Keratinocyte (primary cell): Measurements from ENCODE around the gene SELENOK. TPM values are rescaled to one million over a fixed set of nuclear protein-coding genes. Genes with fewer than 3 reads are reported as not detected.

Experiments used
- DNase-seq: peaks from one replicate; pipeline ENCODE4 v3.0.0-alpha.2; 2011; ENCODE audit warnings: low read depth, missing footprints, low spot score
- FAIRE-seq: peaks from 2 replicates; lab custom pipeline; 2011; peaks lifted over from hg19 to GRCh38; lab: Jason Lieb, UNC
- H2AFZ ChIP-seq: 2 replicates; pipeline ENCODE4 v1.6.0; 2012; ENCODE audit warnings: low read length, control low read depth, inconsistent platforms; ENCODE audit not compliant: control insufficient read depth
- H3K27ac ChIP-seq: 2 replicates; pipeline ENCODE4 v1.5.1; 2011; ENCODE audit warnings: low read length; ENCODE audit not compliant: control insufficient read depth, insufficient read depth
- H3K27me3 ChIP-seq: 3 replicates; pipeline ENCODE4 v1.6.0; 2011; ENCODE audit warnings: low read length; ENCODE audit not compliant: control insufficient read depth, insufficient read depth; ENCODE audit errors: extremely low read depth
- H3K36me3 ChIP-seq, 2 experiments: 2 replicates in 1 of 2; 3 replicates in 1 of 2; pipeline ENCODE4 v1.5.1; 2011; ENCODE audit warnings: low read length in 2 of 2, mild to moderate bottlenecking in 1 of 2; ENCODE audit not compliant: control insufficient read depth in 2 of 2, insufficient read depth in 2 of 2; ENCODE audit errors: extremely low read depth in 1 of 2
- H3K4me1 ChIP-seq: 3 replicates; pipeline ENCODE4 v1.5.1; 2011; ENCODE audit warnings: low read length; ENCODE audit not compliant: control insufficient read depth, insufficient read depth; ENCODE audit errors: extremely low read depth
- H3K4me2 ChIP-seq: 3 replicates; pipeline ENCODE4 v1.6.0; 2011; ENCODE audit warnings: low read depth, low read length; ENCODE audit not compliant: control insufficient read depth, insufficient read depth; ENCODE audit errors: extremely low read depth
- H3K4me3 ChIP-seq, 3 experiments: fragments of 200-600 bp in 1 of 3; sonication (generic) in 1 of 3; 2 replicates in 2 of 3; 3 replicates in 1 of 3; pipeline ENCODE4 v1.5.1; 2011 to 2016; ENCODE audit warnings: low read length in 3 of 3, mild to moderate bottlenecking in 3 of 3, control low read depth in 2 of 3, inconsistent platforms in 1 of 3, low read depth in 1 of 3, mixed read lengths in 1 of 3, mixed run types in 1 of 3, moderate library complexity in 1 of 3; ENCODE audit not compliant: control insufficient read depth in 2 of 3, insufficient read depth in 2 of 3; ENCODE audit errors: extremely low read depth in 1 of 3
- H3K79me2 ChIP-seq: 2 replicates; pipeline ENCODE4 v1.6.0; 2012; ENCODE audit warnings: low read length; ENCODE audit not compliant: control insufficient read depth, insufficient read depth
- H3K9ac ChIP-seq: 3 replicates; pipeline ENCODE4 v1.6.0; 2011; ENCODE audit warnings: low read length; ENCODE audit not compliant: control insufficient read depth, insufficient read depth; ENCODE audit errors: extremely low read depth
- H3K9me1 ChIP-seq: 3 replicates; pipeline ENCODE4 v1.6.0; 2011; ENCODE audit warnings: low read length; ENCODE audit not compliant: control insufficient read depth, insufficient read depth; ENCODE audit errors: extremely low read depth
- H3K9me3 ChIP-seq: 2 replicates; pipeline ENCODE4 v1.5.1; 2012; ENCODE audit warnings: low read depth, low read length; ENCODE audit not compliant: control insufficient read depth
- H4K20me1 ChIP-seq: 3 replicates; pipeline ENCODE4 v1.6.0; 2011; ENCODE audit warnings: low read length; ENCODE audit not compliant: control insufficient read depth, insufficient read depth; ENCODE audit errors: extremely low read depth
- CTCF ChIP-seq, 3 experiments: IDR thresholded peaks in 1 of 3; conservative IDR thresholded peaks in 1 of 3; optimal IDR thresholded peaks in 1 of 3; 2 replicates in 2 of 3; 3 replicates in 1 of 3; pipeline versions ENCODE3 to v1.5.1; 2011; ENCODE audit warnings: low read length in 3 of 3, mild to moderate bottlenecking in 3 of 3, moderate library complexity in 2 of 3, control low read depth in 1 of 3, inconsistent platforms in 1 of 3; ENCODE audit not compliant: insufficient read depth in 2 of 3; ENCODE audit errors: extremely low read depth in 1 of 3
- EZH2 ChIP-seq: IDR thresholded peaks from one replicate; pipeline ENCODE4 v1.6.1; 2012; ENCODE audit warnings: inconsistent platforms, mild to moderate bottlenecking, low read length, moderate library complexity
- dilution Hi-C: fragments of 300-500 bp; cut with MboI; formaldehyde crosslinking; loops from one replicate; pipeline ENCODE4 v1.7.0; 2020; ENCODE audit warnings: low sequenced_read_pairs; ENCODE audit not compliant: extremely low pct_ligation_motif_present
- polyA plus RNA-seq, 5 experiments: library from polyadenylated mRNA; depleted of rRNA in 3 of 5; stranded (reverse) in 3 of 5; stranded (forward) in 1 of 5; unstranded in 1 of 5; fragments of >200 nt; gene quantifications; 1 replicate in 1 of 5; 2 replicates in 3 of 5; 3 replicates in 1 of 5; pipeline versions ENCODE4 v1.2.1 to v1.2.3, GENCODE V29; 2011 to 2012; ENCODE audit warnings: missing spikeins in 2 of 5, low read depth in 1 of 5, low replicate concordance in 1 of 5

SELENOK gene
- polyA plus RNA-seq, 1 donor (not counting 4 experiments of a cell fraction or from before 2014, with no cell fraction given) = 94.9 TPM

- Histone ChIP-seq H3K4me1 (peaks cover 18% of the 10 kb centered on the region), H2AFZ (peak overlapping the region; percentile 91), H3K27ac (peak overlapping the region; percentile 97), H3K27me3 (no peaks in the 10 kb centered on the region), H3K9me3 (no peaks in the 10 kb centered on the region), H3K4me3 (peak overlapping the region; percentile 79 to 99 (median 87)), H3K9me1 (peaks cover 6% of the 10 kb centered on the region), H4K20me1 (no peaks in the 10 kb centered on the region), H3K4me2 (peak overlapping the region; percentile 90), H3K9ac (peak overlapping the region; percentile 99), H3K79me2 (peaks cover 34% of the 10 kb centered on the region), H3K36me3 (peaks cover 0 to 4% of the 10 kb centered on the region in 2 experiments)
- peak; percentile 64 for FAIRE-seq
- no peak for DNase-seq
- dilution Hi-C loops = no loop called here
- TF ChIP-seq CTCF (optimal IDR thresholded peaks at IDR 0.05 in 1 of 3, IDR thresholded peaks at IDR 0.05 in 1 of 3, conservative IDR thresholded peaks at IDR 0.05 in 1 of 3; ENCODE audit: extremely low read depth in 1 of 3, insufficient read depth in 2 of 3, low read length in 3 of 3) (no peak), EZH2 (no peak)
Measured at GRCh38 chr3:53890726-53891475, 758 bp downstream of the SELENOK start.

- H3K9me1 ChIP-seq = peaks cover 6% of the 10 kb centered on the region
- H3K27ac ChIP-seq = no peak overlapping the region
- peaks cover 34% of the 10 kb centered on the region for H3K79me2 ChIP-seq
- no peaks in the 10 kb centered on the region for H4K20me1 ChIP-seq
- dilution Hi-C loops = no loop called here
- DNase-seq = no peak
- no peak overlapping the region for H3K4me3 ChIP-seq
- FAIRE-seq = no peak
- TF ChIP-seq CTCF (optimal IDR thresholded peaks at IDR 0.05 in 1 of 3, IDR thresholded peaks at IDR 0.05 in 1 of 3, conservative IDR thresholded peaks at IDR 0.05 in 1 of 3; ENCODE audit: extremely low read depth in 1 of 3, insufficient read depth in 2 of 3, low read length in 3 of 3) = no peak
- TF ChIP-seq EZH2 = no peak
- peaks cover 0 to 8% of the 10 kb centered on the region in 2 experiments for H3K36me3 ChIP-seq
- H2AFZ ChIP-seq = no peak overlapping the region
- H3K9ac ChIP-seq = no peak overlapping the region
- H3K27me3 ChIP-seq = no peaks in the 10 kb centered on the region
- no peaks in the 10 kb centered on the region for H3K9me3 ChIP-seq
- peaks cover 18% of the 10 kb centered on the region for H3K4me1 ChIP-seq
- H3K4me2 ChIP-seq = no peak overlapping the region
Measured at GRCh38 chr3:53888232-53888631, 3.4 kb downstream of the SELENOK start.
